Measurements from ENCODE around the gene TSPAN32.
"Not testable (repeated sequence)": the region's sequence is repeated elsewhere in the genome, so short reads cannot be mapped to it uniquely, and the experiment has no call there.

TSPAN32 gene

DNA sequence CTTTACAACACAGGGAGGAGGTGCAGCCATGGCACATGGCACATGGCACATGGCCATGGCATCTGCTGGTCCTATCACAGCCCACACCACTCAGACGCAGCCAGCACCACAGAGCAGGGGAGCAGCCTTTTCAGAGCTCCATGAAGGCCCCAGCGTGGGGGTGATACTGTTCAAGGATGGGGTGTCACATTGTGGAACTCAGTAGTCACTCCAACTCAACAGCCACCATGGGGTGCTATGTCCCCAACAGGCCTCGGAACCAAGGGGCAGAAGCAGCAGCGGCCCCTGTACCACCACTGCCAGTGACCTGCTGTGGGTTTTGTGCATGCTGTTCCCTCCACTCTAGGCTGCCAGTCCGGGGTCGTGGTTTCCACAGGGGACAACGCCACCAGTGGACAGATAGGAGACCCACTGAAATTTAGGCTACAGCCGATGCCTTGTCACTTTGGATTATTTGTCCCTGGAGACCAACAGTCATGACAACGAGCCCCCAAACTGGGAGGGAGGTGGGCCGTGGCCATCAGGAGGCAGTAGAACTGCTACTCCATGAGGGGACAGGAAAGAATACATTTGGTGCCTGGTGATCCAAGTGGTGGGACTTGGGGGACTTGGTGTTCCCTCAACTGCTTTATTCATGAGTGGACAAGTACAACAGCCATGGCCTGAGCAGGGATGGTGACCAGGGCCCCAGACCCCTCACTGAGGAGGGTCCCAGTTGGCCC is 44.9 kb downstream of the TSPAN32 start:
- DNase-seq = no peak

DNA sequence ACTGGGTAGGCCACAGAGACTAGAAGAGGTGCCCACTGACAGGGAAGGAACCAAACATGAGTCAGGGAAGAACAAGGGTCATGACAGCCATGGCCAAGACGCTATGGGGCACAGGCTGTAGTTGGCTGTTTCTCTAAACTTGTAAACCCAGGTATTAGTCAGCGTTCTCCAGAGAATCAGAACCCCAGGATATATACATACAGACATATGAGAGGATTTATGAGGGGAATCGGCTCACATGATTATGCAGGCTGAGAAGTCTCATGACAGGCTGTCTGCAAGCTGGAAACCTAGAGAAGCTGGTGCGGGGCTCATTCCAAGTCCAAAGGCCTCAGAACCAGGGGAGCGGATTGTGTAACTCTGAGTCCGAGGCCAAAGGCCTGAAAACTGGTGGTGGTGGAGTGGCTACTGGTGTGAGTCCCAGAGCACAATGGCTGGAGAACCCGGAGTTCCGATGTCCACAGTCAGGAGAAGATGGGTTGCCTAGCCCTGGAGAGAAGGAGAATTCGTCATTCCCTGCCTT is 45.6 kb downstream of the TSPAN32 start:
- DNase-seq = no peak

DNA sequence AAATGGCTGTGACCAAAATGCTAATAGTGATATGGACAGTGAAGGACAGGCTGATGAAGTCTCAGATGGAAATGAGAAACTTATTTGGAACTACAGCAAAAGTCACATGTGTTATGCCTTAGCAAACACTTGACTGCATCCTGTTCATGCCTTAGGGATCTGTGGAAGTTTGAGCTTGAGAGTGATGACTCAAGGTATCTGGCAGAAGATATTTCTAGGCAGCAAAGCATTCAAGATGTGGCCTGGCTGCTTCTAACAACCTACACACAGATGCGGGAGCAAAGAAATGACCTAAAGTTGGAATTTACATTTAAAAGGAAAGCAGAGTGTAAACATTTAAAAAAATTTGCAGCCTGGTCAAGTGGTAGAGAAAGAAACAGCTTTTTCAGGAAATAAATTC is 47.2 kb downstream of the TSPAN32 start:
- no peak for DNase-seq

DNA sequence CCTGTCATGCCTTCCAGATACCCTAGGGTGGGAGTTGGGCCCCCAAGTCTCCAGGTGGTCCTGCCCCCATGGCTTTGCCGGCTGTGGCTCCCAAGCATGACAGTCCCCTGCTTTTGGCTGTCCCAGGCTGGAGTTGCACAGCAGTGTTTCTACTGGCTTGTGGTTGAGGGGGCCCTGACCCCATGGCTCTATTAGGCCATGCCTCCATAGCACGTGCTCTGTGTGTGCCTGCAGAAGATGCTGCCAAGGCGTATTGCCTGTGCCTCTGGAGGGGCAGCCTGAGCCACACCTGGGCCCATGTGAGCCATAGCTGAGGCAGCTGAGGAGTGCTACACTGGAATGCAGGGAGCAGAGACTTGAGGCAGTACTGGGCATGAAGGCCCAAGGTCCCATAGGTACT is 49.9 kb downstream of the TSPAN32 start:
- DNase-seq = no peak

DNA sequence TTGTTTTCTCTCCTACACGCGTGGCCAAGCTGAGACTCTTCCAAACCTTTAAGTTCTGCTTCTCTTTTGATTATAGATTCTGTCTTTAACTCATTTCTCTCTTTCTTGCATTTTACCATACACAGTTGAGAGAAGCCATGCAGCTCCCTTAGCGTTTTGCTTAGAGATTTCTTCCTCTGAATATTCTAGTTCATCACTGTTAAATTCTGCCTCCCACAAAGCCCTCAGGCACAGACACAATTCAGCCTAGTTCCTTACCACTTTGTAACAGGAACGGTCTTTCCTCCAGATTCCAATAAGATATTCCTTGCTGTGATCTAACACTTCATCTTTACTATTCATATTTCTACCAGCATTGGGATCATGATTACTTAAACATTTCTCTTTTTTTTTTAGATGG is 50.6 kb downstream of the TSPAN32 start:
- DNase-seq = no peak

DNA sequence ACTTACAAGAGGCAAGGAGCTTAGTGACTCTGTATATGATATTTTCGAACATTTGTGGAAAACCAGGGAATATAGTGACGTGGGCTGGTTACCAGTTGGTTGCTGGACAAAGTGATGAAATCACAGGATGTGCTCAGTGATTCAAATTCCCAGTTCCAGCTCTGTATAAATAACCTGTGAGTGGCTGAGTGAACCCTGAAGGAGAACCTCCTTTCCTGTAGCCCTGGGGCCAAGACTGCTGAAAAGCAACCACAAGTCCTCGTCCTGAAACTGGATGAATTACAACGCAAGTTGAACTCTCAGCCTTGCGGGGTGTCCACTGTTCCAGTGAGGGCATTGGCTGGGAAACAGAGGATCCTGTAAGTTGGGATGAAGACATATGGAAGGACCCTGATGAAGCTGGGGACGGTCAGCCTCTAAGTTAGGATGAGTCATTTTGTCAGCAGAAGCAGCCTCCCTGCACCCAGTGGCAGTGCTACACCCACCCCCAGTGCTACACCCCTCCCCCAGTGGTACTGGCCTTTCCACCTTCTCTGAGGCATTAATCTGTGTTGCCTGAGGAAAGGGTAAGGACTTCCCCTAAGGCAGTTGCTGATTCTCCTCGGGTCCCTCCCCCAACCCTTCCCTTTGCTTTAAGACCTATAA is 53.3 kb downstream of the TSPAN32 start:
- DNase-seq = no peak

DNA sequence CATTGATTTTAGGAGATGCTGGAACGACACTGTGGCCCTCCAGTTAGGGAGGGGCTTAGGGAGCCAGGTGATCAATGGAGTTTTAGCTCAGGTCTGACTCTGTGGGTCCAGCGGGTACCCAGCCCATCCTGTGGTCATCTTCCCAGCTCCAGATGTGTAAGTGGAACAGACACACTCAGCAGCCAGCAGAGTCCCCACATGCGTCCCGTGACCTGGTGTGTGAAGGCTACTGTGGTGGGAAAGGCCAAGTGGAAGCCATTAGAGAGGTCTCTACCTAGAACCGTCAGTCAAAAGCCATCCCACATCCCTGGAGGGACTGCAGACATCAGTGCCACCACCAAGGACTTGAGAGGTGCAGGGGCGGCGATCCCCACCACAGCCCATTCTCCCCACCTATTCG is 55.4 kb downstream of the TSPAN32 start:
- no peak for DNase-seq

DNA sequence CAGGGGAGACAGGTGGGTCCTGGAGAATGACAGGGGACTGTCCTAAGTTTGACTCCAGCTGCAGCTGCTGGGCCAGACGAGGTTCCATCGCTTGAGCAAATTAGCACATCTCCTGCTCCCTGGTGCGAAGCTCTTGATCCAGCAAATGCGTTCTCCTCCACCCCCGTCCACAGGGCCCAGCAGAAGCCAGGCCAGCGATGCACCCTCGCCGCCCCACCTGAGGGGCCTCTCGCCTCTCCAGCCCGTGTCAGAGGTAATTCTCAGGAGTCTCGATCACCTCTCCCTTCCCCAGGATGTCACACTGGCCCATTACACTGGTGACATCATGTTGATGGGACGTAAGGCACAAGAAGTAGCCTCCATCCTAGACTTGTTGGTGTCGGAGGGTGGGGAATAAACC is 55.8 kb downstream of the TSPAN32 start:
- DNase-seq = not testable (repeated sequence)

DNA sequence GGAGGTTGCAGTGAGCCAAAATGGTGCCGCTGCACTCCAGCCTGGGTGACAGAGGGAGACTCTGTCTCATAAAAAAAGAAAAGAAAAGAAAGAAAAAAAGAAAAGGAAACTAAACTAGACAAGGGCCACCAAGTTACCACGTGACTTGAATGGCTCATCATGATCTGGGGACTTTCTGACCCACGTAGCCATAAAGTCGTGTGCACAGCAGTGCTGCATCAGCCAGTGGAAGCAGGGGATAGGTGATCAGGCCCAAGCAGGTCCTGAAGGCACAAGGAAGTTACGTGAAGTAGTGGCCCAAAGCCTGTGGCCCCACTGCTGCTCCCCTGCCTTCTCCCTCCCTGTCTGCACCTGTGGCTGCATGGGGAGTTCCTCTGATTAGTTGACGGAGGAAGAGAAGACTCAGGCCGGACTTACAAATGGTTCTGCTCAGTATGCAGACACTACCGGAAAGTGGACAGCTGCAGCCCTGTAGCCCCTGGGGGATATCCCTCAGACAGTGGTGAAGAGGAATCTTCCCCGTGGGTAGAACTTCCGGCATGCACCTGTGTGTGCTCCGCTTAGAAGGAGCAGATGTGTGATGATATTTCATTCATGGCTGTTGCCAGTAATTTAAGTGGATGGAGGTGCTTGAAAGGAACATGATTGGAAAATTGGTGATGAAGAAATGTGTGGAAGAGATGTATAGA is 57.1 kb downstream of the TSPAN32 start:
- DNase-seq = no peak

DNA sequence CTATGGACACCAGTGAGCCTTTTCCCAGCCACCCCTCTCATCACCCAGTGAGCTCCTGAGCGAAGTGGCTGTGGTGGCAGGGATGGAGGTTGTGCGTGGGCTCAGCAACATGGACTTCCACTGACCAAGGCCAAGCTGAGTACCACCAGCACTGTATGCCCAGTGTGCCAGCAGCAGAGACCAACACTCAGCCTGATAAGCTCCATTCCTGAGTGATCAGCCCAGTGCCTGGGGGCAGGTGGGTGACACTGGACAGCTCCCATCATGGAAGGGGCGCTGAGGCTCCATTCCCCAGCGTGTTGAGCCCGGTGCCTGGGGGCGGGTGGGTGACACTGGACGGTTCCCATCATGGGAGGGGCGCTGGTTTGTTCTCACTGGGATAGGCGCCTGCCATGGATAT is 57.7 kb downstream of the TSPAN32 start:
- DNase-seq = no peak

DNA sequence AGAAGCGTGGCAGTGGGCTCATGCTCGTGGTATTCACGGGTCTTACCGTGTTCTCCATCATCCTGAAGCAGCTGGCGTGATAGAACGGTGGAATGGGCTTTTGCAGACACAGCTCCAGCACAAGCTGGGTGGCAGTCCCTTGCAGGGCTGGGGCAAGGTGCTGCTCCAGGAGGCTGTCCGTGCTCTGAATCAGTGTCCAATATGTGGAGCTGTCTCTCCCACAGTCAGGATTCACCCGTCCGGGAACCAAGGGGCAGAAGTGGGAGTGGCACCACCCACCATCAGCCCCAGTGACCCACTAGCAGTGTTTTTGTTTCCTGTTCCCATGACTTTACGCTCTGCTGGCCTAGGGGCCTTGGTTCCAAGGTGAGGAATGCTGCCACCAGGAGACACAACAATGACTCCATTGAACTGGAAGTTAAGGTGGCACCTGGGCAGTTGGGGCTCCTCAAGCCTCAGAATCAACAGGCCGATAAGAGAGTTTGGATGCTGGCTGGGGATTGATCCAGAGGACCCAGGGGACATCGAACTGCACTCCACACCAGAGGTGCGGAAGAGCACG is 58.3 kb downstream of the TSPAN32 start:
- DNase-seq = no peak

DNA sequence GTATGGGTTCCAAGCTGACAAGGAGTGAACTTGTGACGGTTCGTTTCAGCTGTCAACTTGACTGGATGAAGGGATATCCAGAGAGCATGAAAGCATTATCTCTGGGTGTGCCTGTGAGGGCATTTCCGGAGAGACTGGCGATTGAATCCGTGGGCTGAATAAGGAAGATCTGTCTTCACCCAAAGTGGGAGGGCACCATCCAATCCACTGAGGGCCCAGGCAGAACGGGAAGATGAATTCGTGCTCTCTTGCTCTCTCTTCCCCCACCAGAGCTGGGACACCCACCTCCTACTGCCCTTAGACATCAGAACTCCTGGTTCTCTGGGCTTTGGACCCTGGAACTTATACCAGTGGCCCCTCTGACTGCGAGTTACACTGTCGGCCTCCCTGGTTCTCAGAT is 59.8 kb downstream of the TSPAN32 start:
- no peak for DNase-seq

DNA sequence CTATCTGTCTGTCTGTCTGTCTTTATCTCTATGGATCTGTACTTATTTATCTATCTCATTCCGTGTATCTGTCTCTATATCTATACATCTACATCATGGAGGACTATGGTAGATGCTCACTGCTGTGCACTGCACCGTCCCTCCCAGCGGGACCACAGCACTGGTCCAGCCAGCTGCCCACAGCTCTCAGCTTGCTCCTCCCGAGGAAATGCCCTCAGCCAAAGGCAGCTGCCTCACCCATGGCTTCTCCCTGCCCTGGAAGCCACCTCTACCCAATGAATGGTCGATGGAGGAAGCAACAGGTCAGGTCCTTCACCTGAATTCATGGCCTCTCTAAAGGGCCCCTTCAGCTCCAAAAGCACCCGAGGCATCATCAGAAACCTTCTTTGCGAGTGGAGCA is 60.6 kb downstream of the TSPAN32 start:
- DNase-seq = no peak

DNA sequence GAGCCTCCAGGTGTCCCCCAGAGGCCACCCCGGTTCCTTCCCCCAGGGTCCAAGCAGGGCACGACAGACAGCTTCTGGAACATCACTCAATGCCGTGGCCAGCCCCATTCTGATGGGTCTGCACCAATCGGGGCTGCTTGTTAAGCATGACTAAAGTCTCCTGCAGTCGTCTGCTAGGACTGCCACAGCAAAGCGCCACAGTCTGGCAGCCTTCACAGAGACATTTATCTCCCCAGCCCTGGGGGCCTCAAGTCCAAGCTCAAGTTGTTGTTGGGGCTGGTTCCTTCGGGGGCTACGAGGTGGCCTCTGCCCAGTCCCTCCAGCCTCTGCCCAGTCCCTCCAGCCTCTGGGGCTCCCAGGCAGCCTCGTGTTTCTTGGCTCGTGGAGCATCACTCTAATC is 61.3 kb downstream of the TSPAN32 start:
- no peak for DNase-seq

DNA sequence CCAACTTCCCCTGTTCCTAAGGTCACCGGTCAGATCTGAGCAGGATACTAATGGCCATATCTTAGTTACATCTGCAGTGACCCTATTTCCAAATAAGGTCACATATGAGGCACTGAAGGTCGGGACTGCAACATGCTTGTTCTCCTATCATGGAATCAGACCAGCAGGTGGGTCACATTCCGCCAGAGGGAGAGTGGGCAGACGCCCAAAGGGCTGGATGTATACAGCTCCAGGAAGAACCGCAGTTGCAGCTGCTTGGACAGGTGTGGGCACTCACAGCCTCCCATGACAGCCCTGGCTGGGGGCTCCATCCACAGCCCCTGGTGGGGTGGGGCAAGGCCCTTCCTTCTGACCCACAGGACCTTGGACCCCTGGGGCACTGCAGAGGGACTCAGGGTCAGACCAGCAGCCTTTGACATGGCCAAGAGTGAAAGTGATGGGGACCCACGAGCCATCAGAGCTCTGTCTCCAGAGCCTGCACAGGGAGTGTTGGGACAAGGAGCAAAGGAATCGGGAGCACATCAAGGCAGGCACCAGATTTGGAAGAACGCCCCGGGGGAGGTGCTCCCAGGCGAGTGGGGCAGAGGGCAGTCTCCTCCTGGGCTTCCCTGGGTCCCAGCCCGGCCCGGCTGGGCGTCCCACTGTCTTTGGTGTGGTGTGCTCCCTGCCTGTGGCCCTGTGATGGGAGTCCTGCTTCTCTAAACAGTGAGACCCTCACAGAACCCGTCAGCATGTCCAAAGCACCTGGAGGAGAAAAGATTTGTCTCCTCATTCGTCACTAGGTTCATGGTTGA is 62.0 kb downstream of the TSPAN32 start:
- no peak for DNase-seq

DNA sequence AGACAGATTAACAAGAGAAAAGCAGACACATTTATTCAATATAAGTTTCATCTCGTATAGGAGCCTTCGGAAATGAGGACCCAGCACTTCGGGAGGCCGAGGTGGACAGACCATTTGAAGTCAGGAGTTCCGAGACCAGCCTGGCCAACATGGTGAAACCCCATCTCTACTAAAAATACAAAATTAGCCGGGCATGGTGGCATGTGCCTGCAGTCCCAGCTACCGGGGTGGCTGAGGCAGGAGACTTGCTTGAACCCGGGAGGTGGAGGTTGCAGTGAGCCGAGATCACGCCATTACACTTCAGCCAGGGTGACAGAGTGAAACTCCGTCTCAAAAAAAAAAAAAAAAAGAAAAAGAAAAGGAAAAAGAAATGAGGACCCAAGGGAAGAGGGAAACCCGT is 62.6 kb downstream of the TSPAN32 start:
- DNase-seq = not testable (repeated sequence)

DNA sequence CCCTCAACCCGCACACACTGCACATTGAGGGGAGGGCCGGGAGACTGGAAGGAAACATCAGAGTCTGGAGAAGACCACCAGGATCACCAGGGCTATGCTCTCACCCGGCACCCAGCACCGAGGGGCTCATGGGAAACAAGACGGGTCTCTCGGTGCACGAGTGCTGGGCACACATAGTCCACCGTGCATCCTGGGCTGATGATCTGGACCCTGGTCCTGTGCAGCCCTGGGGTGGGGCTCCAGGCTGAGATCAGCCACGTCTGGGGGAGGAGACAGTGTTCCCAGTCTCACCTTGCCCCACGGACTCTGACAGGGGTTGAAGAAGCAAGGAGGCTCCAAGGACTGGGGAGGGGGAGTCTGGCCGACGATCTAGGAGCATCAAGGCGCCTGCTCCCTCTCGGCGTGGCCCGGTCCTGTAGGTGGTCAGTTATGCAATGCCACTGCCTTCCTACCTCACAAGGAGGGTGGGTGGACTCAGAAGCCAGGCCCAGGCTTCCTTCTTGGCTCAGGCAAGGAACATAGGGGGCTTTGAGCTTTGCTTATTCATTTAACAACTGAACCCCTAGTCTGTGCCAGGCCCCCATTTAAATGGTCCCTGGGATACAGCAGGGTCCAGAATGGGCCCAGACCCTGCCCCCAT is 63.9 kb downstream of the TSPAN32 start:
- DNase-seq = no peak

DNA sequence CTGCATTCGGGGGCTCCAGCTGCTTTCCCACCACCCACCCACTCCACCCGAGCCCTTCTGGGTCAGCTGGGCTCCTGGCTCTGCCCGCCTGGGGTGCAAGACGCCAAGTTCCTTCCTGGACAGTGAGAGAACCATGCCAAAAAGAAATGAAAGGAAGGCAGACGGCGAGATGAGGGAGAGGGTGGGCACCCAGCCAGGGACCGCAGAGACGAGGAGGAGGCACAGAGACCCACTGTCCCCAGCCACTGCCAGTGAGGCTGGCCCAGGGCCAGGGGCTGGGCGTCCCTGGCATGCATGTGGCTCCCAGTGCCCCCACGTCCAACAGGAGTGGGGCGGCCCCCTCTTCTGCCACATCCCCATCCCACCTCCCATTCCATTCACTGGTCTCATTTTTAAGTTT is 64.5 kb downstream of the TSPAN32 start:
- DNase-seq = no peak

DNA sequence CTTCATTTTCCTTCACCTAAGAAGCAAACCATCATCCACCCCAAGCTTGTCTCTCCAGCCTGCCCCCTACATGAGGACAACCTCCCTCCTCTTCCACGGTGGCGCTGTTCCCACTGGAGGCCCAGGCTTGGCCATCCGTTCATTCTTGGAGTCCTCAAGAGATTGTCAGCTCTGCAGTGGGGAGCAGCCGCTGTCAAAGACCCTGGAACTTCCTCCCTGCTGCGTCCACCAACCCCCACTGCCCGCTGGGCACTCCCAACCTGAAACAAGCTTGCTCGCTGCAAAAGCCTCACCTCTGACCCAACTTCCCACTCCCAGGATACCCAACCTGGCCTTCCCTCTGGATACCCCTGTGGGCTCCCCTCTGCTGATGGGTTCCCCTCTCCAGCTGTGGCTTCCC is 64.9 kb downstream of the TSPAN32 start:
- DNase-seq = no peak

DNA sequence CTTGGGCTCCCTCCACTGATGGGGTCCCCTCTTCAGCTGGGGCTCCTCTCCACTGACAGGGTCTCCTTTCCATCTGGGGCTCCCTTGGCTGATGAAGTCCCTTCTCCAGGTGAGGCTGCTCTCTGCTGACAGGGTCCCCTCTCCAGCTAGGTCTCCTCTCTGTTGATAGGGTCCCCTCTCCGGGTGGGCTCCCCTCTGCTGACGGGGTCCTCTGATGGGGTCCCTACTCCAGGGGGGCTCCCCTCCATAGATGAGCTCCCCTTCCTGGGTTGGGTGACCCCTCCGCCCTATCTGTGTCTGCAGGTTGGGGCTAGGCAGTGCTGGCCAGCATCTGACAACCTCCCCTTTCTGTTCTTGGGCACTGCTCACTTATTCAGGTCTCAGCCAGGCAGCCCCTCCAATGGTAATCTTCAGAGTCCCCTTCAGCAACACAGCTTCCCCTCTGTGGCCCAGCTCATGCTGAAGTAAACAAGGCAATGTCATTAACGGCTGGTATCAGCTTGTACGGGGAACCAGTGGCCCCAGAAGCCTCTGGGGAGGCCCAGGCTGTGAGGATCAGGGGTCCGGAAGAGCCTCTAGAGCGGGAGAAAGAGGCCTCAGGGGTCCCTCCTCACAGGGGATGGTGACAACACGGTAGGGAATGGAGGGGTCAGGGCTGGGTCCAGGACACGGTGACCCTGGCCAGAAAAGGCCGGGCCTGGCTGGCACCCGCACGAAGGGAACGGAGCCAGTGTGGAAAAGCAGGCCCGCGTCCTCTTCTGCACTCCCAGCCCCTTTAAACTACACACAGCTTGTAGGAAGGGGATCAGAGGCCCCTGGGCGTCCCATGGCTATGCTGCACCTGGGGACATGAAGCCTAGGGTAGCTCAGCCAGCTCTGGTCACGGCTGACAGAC is 65.7 kb downstream of the TSPAN32 start:
- no peak for DNase-seq

Data from SIG-M5 (cell line).